ENCODE measurements around the gene SCYGR8. TPM values are rescaled to one million over a fixed set of nuclear protein-coding genes. Genes with fewer than 3 reads are reported as not detected.
"Not testable (repeated sequence)": the region's sequence is repeated elsewhere in the genome, so short reads cannot be mapped to it uniquely, and the experiment has no call there.

SCYGR8 gene
- total RNA-seq = not detected

- no peak for DNase-seq (ENCODE audit: low spot score)
Observed at GRCh38 chr2:227745594-227745993, at the start of gene SCYGR8. Gene SCYGR8 (plus strand): TSS chr2:227745894. CDS start chr2:227745894, 0 bp downstream.

GRCh38 chr2:227696990-227697679 lies 48.6 kb upstream of the SCYGR8 start:
- no peak for DNase-seq (ENCODE audit: low spot score)

- DNase-seq (ENCODE audit: low spot score) = no peak
Observed at GRCh38 chr2:227701556-227701955, 44.1 kb upstream of the SCYGR8 start.

GRCh38 chr2:227703280-227703732 lies 42.4 kb upstream of the SCYGR8 start:
- DNase-seq (ENCODE audit: low spot score) = peak; percentile 58

GRCh38 chr2:227703961-227704360 lies 41.7 kb upstream of the SCYGR8 start:
- no peak for DNase-seq (ENCODE audit: low spot score)

- no peak for DNase-seq (ENCODE audit: low spot score)
Observed at GRCh38 chr2:227706859-227707258, 38.8 kb upstream of the SCYGR8 start.

- DNase-seq (ENCODE audit: low spot score) = no peak
Observed at GRCh38 chr2:227707390-227707789, 38.3 kb upstream of the SCYGR8 start.

- DNase-seq (ENCODE audit: low spot score) = no peak
Observed at GRCh38 chr2:227710986-227711385, 34.7 kb upstream of the SCYGR8 start.

GRCh38 chr2:227713291-227713690 lies 32.4 kb upstream of the SCYGR8 start:
- no peak for DNase-seq (ENCODE audit: low spot score)

GRCh38 chr2:227716501-227716900 lies 29.2 kb upstream of the SCYGR8 start:
- no peak for DNase-seq (ENCODE audit: low spot score)

GRCh38 chr2:227717687-227718567 lies 27.8 kb upstream of the SCYGR8 start, which contains the start of gene SLC19A3:
Gene SLC19A3 (minus strand): TSS chr2:227718028. CDS start chr2:227702318, 15,710 bp downstream.
- DNase-seq (ENCODE audit: low spot score) = peak; percentile 94

- no peak for DNase-seq (ENCODE audit: low spot score)
Observed at GRCh38 chr2:227719641-227720040, 26.1 kb upstream of the SCYGR8 start.

- no peak for DNase-seq (ENCODE audit: low spot score)
Observed at GRCh38 chr2:227720680-227721079, 25.0 kb upstream of the SCYGR8 start.

- not testable (repeated sequence) for DNase-seq (ENCODE audit: low spot score)
Observed at GRCh38 chr2:227722821-227723220, 22.9 kb upstream of the SCYGR8 start.

- no peak for DNase-seq (ENCODE audit: low spot score)
Observed at GRCh38 chr2:227724394-227725039, 21.2 kb upstream of the SCYGR8 start, which contains the start of gene SCYGR6. Gene SCYGR6 (minus strand): TSS chr2:227724757. CDS start chr2:227724757, 0 bp downstream.

GRCh38 chr2:227728035-227728434 lies 17.7 kb upstream of the SCYGR8 start, which contains the start of gene SCYGR7:
Gene SCYGR7 (plus strand): TSS chr2:227728335. CDS start chr2:227728335, 0 bp downstream.
- no peak for DNase-seq (ENCODE audit: low spot score)

GRCh38 chr2:227739351-227739750 lies 6.3 kb upstream of the SCYGR8 start:
- DNase-seq (ENCODE audit: low spot score) = no peak

- not testable (repeated sequence) for DNase-seq (ENCODE audit: low spot score)
Observed at GRCh38 chr2:227740705-227741104, 5.0 kb upstream of the SCYGR8 start.

GRCh38 chr2:227748079-227748478 lies 2.4 kb downstream of the SCYGR8 start:
- DNase-seq (ENCODE audit: low spot score) = no peak

GRCh38 chr2:227756261-227756660 lies 10.6 kb downstream of the SCYGR8 start:
- not testable (repeated sequence) for DNase-seq (ENCODE audit: low spot score)

- DNase-seq (ENCODE audit: low spot score) = peak; percentile 93
Observed at GRCh38 chr2:227759411-227760118, 13.9 kb downstream of the SCYGR8 start.

Data from mucosa of gallbladder (tissue), 1 donor.